Measurements from ENCODE around the gene ZNF717.

Gene ZNF717

DNA sequence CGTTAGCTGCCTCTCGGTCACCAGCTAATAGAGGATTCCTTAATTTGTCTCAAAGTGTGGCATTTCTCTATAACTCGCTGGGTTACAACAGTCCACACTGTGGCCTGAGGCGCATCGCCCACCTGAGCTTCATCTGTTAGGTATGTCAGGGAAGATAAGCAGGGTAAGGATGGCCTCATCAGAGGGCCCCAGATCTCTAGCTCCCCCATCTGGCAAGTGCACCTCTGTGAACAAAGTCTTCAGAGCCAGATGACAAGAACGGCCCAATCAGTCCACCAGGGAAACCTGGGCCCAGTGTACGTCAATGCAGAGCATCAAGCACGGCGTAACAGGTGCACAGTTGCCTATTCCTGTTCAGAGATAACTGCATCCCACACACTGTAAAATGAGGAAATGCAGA, 98.0 kb downstream of the ZNF717 start:
- ATAC-seq: no peak
- TF ChIP-seq ESRRG (CRISPR knock-in tag; IDR thresholded peaks at IDR 0.05): no peak
- TF ChIP-seq OSR1 (CRISPR knock-in tag; IDR thresholded peaks at IDR 0.05): no peak
- no peak for TF ChIP-seq SNAI2 (CRISPR knock-in tag; IDR thresholded peaks at IDR 0.05)
- no peak for TF ChIP-seq BACH2 (CRISPR knock-in tag; IDR thresholded peaks at IDR 0.05; ENCODE audit: borderline replicate concordance)
- TF ChIP-seq ZNF70 (CRISPR knock-in tag; IDR thresholded peaks at IDR 0.05): no peak
- TF ChIP-seq, protein P1, sequence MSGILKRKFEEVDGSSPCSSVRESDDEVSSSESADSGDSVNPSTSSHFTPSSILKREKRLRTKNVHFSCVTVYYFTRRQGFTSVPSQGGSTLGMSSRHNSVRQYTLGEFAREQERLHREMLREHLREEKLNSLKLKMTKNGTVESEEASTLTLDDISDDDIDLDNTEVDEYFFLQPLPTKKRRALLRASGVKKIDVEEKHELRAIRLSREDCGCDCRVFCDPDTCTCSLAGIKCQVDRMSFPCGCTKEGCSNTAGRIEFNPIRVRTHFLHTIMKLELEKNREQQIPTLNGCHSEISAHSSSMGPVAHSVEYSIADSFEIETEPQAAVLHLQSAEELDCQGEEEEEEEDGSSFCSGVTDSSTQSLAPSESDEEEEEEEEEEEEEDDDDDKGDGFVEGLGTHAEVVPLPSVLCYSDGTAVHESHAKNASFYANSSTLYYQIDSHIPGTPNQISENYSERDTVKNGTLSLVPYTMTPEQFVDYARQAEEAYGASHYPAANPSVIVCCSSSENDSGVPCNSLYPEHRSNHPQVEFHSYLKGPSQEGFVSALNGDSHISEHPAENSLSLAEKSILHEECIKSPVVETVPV (CRISPR knock-in tag; IDR thresholded peaks at IDR 0.05): no peak
- TF ChIP-seq RARB (CRISPR knock-in tag; IDR thresholded peaks at IDR 0.05): no peak
- no peak for TF ChIP-seq ISL1 (CRISPR knock-in tag; IDR thresholded peaks at IDR 0.05)
- TF ChIP-seq GLIS3 (CRISPR knock-in tag; IDR thresholded peaks at IDR 0.05): no peak
- no peak for TF ChIP-seq ZNF8 (CRISPR knock-in tag; IDR thresholded peaks at IDR 0.05)
- TF ChIP-seq ARNTL (CRISPR knock-in tag; IDR thresholded peaks at IDR 0.05; ENCODE audit: borderline replicate concordance, low read depth): no peak
- TF ChIP-seq, protein P2, sequence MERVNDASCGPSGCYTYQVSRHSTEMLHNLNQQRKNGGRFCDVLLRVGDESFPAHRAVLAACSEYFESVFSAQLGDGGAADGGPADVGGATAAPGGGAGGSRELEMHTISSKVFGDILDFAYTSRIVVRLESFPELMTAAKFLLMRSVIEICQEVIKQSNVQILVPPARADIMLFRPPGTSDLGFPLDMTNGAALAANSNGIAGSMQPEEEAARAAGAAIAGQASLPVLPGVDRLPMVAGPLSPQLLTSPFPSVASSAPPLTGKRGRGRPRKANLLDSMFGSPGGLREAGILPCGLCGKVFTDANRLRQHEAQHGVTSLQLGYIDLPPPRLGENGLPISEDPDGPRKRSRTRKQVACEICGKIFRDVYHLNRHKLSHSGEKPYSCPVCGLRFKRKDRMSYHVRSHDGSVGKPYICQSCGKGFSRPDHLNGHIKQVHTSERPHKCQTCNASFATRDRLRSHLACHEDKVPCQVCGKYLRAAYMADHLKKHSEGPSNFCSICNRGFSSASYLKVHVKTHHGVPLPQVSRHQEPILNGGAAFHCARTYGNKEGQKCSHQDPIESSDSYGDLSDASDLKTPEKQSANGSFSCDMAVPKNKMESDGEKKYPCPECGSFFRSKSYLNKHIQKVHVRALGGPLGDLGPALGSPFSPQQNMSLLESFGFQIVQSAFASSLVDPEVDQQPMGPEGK (CRISPR knock-in tag; IDR thresholded peaks at IDR 0.05; ENCODE audit: borderline replicate concordance): no peak
- no peak for TF ChIP-seq TOX (CRISPR knock-in tag; IDR thresholded peaks at IDR 0.05; ENCODE audit: borderline replicate concordance)
- no peak for TF ChIP-seq ZFP30 (CRISPR knock-in tag; IDR thresholded peaks at IDR 0.05)
- TF ChIP-seq PPARA (CRISPR knock-in tag; IDR thresholded peaks at IDR 0.05; ENCODE audit: borderline replicate concordance): no peak
- TF ChIP-seq, protein P3, sequence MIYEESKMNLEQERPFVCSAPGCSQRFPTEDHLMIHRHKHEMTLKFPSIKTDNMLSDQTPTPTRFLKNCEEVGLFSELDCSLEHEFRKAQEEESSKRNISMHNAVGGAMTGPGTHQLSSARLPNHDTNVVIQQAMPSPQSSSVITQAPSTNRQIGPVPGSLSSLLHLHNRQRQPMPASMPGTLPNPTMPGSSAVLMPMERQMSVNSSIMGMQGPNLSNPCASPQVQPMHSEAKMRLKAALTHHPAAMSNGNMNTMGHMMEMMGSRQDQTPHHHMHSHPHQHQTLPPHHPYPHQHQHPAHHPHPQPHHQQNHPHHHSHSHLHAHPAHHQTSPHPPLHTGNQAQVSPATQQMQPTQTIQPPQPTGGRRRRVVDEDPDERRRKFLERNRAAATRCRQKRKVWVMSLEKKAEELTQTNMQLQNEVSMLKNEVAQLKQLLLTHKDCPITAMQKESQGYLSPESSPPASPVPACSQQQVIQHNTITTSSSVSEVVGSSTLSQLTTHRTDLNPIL (CRISPR knock-in tag; IDR thresholded peaks at IDR 0.05; ENCODE audit: low read depth): no peak
- TF ChIP-seq, protein P4, sequence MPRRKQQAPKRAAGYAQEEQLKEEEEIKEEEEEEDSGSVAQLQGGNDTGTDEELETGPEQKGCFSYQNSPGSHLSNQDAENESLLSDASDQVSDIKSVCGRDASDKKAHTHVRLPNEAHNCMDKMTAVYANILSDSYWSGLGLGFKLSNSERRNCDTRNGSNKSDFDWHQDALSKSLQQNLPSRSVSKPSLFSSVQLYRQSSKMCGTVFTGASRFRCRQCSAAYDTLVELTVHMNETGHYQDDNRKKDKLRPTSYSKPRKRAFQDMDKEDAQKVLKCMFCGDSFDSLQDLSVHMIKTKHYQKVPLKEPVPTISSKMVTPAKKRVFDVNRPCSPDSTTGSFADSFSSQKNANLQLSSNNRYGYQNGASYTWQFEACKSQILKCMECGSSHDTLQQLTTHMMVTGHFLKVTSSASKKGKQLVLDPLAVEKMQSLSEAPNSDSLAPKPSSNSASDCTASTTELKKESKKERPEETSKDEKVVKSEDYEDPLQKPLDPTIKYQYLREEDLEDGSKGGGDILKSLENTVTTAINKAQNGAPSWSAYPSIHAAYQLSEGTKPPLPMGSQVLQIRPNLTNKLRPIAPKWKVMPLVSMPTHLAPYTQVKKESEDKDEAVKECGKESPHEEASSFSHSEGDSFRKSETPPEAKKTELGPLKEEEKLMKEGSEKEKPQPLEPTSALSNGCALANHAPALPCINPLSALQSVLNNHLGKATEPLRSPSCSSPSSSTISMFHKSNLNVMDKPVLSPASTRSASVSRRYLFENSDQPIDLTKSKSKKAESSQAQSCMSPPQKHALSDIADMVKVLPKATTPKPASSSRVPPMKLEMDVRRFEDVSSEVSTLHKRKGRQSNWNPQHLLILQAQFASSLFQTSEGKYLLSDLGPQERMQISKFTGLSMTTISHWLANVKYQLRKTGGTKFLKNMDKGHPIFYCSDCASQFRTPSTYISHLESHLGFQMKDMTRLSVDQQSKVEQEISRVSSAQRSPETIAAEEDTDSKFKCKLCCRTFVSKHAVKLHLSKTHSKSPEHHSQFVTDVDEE (CRISPR knock-in tag; IDR thresholded peaks at IDR 0.05): no peak
- no peak for TF ChIP-seq ZFP3 (CRISPR knock-in tag; IDR thresholded peaks at IDR 0.05)
- TF ChIP-seq TCF4 (CRISPR knock-in tag; IDR thresholded peaks at IDR 0.05; ENCODE audit: borderline replicate concordance): no peak
